Osteocyte (in vitro differentiated cells): ENCODE results near the gene BARHL2. TPM values are rescaled to one million over a fixed set of nuclear protein-coding genes. Genes with fewer than 3 reads are reported as not detected.

ENCODE experiments used
- DNase-seq: peaks from one replicate; pipeline ENCODE4 v3.0.0; 2021; ENCODE audit warnings: mixed read lengths; ENCODE audit not compliant: unreplicated experiment; ENCODE audit errors: extremely low spot score
- H3K27ac Mint-ChIP-seq: one replicate; pipeline ENCODE4 v1.8.0; 2021; ENCODE audit warnings: mild to moderate bottlenecking, mixed read lengths; ENCODE audit not compliant: unreplicated experiment
- H3K27me3 Mint-ChIP-seq: one replicate; pipeline ENCODE4 v1.8.0; 2021; ENCODE audit warnings: mixed read lengths; ENCODE audit not compliant: unreplicated experiment
- H3K36me3 Mint-ChIP-seq: one replicate; pipeline ENCODE4 v1.8.0; 2021; ENCODE audit warnings: mixed read lengths; ENCODE audit not compliant: unreplicated experiment
- H3K4me1 Mint-ChIP-seq: one replicate; pipeline ENCODE4 v1.8.0; 2021; ENCODE audit warnings: mixed read lengths; ENCODE audit not compliant: unreplicated experiment
- H3K4me3 Mint-ChIP-seq: one replicate; pipeline ENCODE4 v1.8.0; 2021; ENCODE audit warnings: mild to moderate bottlenecking, moderate library complexity, mixed read lengths; ENCODE audit not compliant: unreplicated experiment
- H3K9me3 Mint-ChIP-seq: one replicate; pipeline ENCODE4 v1.8.0; 2021; ENCODE audit warnings: mixed read lengths; ENCODE audit not compliant: unreplicated experiment
- total RNA-seq: library from RNA; stranded (reverse); gene quantifications from 2 replicates; pipeline ENCODE4 v1.2.1, GENCODE V29; 2021
- TF ChIP-seq, protein P1 (sequence below): fragments of 200-600 bp; sonication (generic); IDR thresholded peaks from 2 replicates; pipeline ENCODE4 v1.5.0; 2021; ENCODE audit warnings: antibody characterized with exemption, mild to moderate bottlenecking, moderate library complexity

The BARHL2 gene
- total RNA-seq, 1 donor from 2014 or later: not detected

DNA sequence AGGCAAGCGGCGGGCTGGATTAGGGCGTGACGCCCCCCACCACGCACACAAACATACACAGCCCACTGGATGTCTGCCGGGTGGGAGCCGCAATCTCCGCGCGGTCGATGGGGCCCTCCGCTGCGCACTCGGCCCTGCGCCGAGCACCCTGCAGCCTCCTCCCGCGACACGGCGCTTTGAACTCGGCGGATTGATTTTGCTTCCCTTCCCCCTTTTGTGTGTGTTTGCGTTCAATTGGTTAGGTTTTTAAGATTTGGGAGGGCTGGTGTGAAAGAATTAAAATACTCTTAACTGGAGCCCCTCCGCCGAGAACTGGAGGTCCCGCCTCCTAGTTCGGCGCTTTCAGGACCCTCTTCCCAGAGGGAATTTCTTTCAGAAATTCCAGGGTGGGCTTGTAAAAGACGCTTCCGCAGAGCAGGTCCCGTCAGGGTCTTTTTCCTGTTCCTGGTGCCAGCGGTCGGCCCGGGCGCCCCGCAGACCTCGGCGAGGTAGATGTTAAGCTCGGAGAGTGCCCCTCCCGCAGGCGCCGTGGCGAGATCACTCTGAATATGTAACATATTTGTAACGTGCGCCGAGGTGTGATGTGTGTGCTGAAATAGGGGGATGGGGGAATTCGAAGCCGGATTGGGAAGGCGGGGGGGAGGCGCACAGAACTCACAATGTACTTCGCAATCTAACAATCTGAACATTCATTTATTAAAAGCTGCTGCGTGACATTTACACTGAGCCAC is 8.0 kb upstream of the BARHL2 start:
- Mint-ChIP-seq H3K4me3 (peak overlapping the region; percentile 60), H3K27me3 (peaks cover 94% of the 10 kb centered on the region), H3K36me3 (peaks cover 3% of the 10 kb centered on the region), H3K4me1 (peaks cover 50% of the 10 kb centered on the region), H3K27ac (no peak overlapping the region), H3K9me3 (peaks cover 13% of the 10 kb centered on the region)
- DNase-seq: no peak
- TF ChIP-seq, protein P1, sequence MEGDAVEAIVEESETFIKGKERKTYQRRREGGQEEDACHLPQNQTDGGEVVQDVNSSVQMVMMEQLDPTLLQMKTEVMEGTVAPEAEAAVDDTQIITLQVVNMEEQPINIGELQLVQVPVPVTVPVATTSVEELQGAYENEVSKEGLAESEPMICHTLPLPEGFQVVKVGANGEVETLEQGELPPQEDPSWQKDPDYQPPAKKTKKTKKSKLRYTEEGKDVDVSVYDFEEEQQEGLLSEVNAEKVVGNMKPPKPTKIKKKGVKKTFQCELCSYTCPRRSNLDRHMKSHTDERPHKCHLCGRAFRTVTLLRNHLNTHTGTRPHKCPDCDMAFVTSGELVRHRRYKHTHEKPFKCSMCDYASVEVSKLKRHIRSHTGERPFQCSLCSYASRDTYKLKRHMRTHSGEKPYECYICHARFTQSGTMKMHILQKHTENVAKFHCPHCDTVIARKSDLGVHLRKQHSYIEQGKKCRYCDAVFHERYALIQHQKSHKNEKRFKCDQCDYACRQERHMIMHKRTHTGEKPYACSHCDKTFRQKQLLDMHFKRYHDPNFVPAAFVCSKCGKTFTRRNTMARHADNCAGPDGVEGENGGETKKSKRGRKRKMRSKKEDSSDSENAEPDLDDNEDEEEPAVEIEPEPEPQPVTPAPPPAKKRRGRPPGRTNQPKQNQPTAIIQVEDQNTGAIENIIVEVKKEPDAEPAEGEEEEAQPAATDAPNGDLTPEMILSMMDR: no peak

DNA sequence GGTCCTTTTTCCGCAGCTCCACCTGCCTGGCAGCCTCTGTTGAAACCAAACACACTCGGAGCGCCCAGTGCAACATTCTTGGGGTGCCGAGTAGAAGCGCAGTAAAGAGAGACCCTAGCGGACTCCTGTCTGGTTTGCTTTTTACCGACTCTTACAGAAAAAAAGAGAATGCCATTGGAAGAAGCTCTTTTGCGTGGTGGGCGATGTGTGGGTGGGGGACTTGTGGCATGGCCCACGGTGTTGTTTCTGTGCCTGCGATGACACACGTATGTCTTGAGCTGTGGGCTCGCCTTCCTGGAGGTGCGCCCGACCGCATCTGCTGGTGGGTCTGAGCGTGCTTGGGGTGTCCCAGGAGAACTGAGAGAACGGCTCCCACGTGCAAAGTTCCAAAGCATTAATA is 7.3 kb upstream of the BARHL2 start:
- DNase-seq: no peak
- TF ChIP-seq, protein P1: no peak
- H3K27ac Mint-ChIP-seq: no peak overlapping the region
- H3K27me3 Mint-ChIP-seq: peaks cover 93% of the 10 kb centered on the region
- peaks cover 3% of the 10 kb centered on the region for H3K36me3 Mint-ChIP-seq
- H3K9me3 Mint-ChIP-seq: peaks cover 14% of the 10 kb centered on the region
- H3K4me1 Mint-ChIP-seq: peaks cover 50% of the 10 kb centered on the region
- H3K4me3 Mint-ChIP-seq: no peak overlapping the region

DNA sequence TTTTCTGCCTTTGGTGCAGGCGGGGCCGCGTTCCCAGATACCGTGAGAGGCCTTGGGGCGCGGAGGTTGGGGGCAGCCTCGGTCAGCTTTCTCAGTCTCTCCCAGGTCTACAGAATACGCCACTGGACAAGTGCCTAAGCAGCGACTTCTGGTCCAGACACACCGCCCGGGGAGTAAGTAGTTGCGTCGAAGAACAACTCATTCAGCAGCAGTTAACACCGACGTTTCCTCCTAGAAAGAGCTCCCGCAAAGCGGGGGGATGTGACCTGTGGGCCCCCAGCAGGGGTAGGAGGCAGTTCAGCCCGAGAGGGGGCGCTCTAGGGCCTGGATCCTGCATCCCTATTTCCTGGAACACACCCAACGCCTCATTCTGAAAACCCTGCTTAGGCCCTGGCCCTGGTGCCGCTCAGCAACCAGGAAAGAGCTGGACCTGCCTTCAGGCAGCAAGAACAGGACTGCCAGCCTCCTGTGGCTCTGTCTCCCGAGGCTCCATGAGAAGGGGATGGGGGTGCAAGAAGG is 6.5 kb upstream of the BARHL2 start:
- Mint-ChIP-seq H3K36me3 (peaks cover 3% of the 10 kb centered on the region), H3K9me3 (peaks cover 14% of the 10 kb centered on the region), H3K4me3 (no peak overlapping the region), H3K4me1 (peaks cover 52% of the 10 kb centered on the region), H3K27ac (no peak overlapping the region), H3K27me3 (peaks cover 93% of the 10 kb centered on the region)
- DNase-seq: no peak
- TF ChIP-seq, protein P1: no peak

DNA sequence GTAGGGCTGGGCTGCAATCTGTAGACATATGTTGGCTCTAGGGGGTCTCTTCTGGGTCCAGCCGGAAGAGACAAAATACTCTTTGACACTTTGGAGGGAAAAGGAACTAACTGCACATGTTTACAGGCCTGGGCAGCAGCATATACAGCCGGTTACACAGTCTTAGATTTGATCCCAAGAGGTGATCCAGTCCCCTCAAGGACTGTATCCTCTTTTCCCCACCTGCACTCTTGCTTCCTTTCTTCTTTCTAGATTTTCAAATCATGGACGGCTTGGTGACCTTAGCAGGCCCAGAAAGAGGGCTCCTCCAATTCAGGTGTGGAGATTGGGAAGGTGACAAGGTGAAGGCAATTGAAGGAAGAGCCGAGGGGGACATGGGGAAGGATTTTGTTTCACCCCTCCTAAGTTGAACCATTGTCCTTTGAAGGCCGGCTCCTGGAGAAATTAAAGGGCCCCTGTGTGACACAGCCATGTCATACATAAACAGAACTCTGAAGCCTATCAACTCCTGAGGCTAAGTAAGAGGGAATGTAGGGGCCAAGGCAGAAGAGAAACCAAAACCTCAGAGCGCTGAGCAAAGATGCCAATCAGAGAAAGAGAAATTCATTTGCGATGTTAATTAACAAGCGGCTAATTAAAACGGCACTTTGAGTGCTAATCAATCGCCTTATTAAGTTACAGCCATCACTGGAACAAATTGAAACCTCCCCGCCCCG is 5.9 kb upstream of the BARHL2 start:
- peaks cover 90% of the 10 kb centered on the region for H3K27me3 Mint-ChIP-seq
- no peak overlapping the region for H3K27ac Mint-ChIP-seq
- TF ChIP-seq, protein P1: no peak
- peak overlapping the region; percentile 48 for H3K4me3 Mint-ChIP-seq
- H3K9me3 Mint-ChIP-seq: peaks cover 14% of the 10 kb centered on the region
- H3K4me1 Mint-ChIP-seq: peaks cover 51% of the 10 kb centered on the region
- H3K36me3 Mint-ChIP-seq: peaks cover 4% of the 10 kb centered on the region
- no peak for DNase-seq
